ENCODE measurements around the gene DDX31.

The DDX31 gene

DNA sequence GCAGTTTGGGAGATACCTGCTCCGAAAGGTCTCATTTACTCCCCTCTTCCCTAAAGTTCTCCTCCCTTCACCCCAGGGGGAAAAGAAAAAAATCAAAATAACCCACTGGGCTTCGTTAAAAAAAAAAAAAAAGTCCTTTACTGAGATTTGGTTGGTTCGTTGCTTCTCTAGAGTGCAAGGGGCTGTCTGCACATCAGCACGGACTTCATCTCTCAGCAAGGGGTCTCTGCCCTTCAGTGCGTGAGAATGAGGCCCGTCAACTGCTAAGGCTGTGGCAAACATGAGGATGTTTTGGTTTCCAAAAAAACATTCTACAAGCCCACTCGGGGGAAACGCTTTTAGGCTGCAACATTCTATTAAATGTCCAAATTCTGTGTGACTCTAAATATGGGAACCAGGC lies 77.3 kb downstream of the DDX31 start:
- no peak for FAIRE-seq

DNA sequence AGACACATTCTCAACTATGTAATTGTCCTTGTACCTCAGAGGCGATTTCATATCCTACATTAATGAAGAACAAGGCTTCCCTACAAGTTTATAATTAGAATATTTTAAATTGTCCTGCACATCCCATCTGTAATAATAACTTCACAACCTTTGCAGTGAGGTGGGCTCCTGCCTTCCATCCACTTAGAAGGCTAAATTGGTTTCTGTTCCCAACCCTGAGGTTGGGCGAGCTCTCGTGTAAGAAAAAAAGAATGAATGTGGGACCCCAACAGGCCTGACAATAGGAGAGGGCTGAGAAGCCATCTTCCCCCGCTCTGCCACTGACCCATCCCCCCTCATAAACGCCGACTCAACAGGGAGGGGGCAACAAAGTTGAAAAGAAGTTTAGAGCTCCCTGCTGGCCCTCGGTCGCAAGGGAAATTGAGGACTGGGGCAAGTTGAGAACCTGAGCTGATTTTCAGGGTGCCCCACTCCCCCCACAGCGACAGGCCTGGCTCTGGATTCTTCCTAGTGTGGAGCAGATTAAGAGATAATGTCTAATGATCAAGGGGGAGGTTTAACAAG lies 78.0 kb downstream of the DDX31 start:
- no peak for FAIRE-seq

DNA sequence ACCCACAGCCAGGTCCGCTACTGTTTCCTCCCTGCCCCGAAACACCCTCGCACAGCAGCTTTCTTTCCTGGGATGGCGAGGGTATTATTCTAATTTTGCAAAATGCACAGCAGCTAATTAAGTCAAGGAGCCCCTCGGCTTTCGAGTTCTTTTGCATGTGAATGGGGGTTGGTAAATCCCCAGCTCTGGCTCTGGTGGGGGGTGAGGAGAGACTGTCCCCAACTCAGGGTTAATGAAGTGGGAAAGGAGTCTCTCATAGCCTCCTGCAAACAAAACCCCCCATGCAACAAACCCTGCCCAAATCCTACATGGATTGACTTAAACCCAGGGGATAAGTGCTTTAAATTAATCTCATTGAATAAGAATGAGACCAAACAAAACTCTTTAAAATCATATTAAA lies 78.5 kb downstream of the DDX31 start:
- no peak for FAIRE-seq

DNA sequence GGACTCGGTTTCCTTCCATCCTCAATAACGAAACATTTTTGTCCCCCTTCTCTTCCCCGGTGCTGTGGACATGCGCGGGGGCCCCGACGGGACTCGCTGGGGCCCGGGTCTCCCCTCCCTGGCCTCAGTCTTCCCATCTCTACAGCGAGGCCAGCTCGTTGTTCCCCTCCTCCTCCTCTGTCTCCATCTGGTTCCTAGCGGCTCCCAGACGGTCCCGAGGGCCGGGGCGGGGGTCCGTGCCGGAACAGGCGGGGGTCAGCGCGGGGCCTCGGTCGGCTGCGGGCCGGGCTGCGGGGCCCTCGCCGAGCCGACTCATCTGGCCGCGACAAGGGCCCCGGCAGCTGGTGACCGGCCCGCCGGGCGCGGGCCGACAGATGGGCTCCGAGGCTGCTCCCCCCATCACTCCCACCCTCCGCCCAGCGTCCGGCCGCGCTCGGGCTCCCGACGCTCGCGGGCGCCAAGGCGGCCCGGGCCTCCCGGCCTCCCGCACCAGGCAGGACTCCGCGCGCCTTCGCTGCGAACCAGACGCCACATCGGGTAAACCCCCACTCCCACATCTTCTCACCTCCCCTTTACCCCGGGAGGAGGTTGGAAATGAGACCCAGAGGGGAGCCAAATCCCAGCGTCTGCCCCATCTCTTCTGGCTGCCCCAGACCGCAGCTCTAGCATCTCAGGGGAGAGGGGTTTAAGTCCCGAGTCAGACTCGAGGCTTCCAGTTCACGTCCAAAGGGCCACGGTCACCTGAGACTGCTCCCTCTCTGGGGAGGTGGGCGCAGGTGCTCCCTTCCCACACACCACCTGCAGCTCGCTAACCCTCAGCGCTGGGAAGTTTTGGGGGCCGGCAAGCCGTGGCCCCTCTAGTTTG lies 79.2 kb downstream of the DDX31 start:
- no peak for FAIRE-seq

DNA sequence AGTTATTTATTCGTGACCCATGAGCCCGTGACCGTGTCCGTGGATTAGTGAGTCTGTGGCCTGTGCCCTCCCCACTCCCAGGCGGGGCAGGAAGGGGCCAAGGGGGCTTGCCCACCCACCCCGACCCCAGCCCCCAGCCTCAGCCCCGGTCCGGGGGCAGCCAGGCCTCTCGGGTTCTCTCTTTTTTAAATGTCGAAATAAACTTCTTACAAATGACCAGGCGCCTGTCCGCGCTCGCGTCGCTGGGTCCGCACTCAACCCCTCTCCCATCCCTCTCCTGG lies 79.8 kb downstream of the DDX31 start:
- FAIRE-seq, result no peak

DNA sequence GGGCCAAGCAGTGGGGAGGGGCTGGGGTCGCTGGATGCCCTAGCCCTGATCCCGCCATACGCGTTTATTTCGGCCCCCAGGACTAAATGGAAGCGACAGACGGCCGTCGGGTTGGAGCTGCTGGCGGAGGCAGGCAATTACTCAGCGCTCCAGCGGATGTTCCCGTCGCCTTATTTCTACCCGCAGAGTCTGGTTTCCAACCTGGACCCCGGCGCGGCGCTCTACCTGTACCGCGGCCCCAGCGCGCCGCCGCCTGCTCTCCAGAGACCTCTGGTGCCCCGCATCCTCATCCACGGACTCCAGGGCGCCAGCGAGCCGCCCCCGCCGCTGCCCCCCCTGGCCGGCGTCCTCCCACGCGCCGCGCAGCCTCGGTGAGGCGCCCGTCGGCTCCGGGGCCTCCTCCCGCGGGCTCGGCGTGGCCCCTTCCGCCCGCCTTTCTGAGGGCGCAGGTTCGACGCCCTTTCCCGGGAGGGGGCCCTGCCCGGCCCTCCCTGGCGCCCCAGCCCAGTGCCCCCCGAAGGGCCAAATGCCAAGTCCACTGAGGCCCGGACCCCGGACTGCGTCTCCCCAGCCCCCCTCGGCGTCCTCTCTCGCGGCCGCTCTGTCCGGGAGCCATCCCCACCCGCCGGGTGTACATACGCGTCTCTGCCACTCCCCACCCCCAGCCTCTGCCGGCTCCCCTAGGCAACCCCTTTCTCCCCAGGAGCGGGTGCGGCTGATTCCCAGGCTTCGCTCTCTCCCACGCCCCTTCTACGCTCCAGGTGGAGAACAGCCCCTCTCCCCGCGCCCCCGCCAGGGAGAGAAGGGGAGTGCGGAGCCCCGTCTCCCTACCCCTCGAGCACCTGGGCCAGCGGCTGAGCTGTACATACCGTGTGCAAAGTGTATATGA lies 80.4 kb downstream of the DDX31 start:
- FAIRE-seq, result no peak

DNA sequence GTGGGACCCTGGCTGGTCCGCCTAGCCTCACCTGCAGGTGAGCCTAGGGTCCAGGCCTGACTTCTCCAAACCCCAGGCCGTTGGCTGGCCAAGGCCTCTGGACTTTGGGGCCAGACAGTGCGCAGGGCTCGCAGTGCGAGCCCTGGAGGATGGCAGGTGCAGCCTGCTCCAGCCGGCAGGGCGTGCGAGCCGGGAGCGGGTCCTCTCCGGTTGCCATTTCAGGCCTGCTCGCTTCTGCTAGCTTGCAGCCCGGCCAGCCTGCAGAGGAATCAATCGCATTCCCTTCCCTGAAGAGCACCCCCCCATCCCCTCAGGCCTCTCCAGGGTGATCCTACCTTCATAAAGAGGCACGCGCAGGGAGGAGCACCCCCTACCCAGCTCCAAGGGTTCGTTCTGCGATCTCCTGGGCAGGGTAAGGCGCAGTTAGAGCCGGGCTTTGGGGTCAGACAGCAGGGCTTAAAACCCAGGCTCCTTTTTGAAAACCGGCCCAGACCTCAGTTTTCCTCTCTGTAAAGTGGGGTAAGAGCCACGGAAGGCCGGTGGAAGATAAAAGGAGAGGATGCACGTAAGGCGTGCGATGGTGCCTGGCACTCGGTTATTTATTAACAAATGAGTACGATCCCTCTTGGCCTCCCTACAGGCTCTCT lies 81.2 kb downstream of the DDX31 start:
- FAIRE-seq, result no peak

DNA sequence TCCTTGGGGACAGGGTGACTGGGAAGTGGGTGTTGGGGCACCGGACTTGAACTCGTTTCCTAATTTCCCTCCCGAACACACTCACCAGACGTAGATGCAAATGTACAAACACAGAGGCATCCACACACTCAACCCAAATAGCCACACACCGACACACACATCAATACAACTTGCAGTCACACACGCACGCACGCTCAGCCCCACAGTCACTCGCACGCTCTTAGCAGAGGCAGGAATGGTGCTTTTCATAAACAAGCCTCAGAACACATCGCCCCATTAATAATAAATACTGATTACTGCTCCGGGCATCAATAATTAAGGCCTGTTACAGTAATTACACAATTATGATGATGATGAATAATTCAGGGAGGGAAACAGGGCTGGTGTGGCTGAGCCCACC lies 81.7 kb downstream of the DDX31 start:
- FAIRE-seq, result no peak

DNA sequence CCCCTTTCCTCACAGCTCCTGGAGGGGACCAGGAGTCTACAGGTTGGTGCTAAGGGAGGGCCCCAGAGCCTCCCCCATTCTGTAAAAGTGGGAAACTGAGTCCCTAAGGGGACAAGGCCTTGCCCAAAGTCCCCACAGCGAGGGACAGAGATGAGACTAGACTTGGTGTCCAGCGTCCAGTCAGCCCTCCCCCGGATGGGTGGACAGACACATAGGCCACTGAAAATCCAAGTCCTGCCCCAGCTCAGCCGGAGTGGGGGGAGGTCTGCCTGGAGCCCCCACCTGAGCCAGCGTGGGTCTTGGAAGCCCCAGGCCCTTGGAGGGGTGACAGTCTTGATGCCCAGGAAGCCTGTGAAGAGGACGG lies 82.2 kb downstream of the DDX31 start:
- FAIRE-seq, result no peak

DNA sequence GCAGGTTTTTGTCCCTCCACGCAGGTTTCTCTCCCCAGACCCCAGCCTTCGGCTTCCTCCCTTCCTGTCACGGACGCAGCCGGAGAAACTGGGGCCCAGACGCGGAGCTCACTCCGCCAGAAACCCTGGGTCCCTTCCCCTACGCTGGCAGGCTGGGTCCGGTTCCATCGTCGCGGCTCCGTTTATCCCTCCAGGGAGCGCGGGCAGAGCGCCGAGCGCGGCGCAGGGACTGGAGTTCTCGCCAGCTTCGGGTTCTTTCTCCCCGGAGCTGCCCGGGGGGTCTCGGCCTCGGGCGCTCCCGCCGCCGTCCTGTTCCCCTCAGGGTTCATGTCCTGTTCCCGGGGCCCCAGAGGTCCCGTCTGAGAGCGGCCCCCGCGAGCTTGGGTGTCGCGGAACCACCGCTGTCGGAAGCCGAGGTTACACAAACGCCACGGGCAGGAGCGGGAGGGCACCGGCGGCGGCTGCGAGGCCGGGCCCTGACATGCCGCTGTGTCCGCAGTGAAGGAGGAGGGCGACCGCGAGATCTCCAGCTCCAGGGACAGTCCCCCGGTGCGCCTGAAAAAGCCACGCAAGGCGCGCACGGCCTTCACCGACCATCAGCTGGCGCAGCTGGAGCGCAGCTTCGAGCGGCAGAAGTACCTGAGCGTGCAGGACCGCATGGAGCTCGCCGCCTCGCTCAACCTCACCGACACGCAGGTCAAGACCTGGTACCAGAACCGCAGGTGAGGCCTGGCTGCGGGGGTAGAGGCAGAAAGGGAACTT lies 82.8 kb downstream of the DDX31 start:
- FAIRE-seq, result no peak

DNA sequence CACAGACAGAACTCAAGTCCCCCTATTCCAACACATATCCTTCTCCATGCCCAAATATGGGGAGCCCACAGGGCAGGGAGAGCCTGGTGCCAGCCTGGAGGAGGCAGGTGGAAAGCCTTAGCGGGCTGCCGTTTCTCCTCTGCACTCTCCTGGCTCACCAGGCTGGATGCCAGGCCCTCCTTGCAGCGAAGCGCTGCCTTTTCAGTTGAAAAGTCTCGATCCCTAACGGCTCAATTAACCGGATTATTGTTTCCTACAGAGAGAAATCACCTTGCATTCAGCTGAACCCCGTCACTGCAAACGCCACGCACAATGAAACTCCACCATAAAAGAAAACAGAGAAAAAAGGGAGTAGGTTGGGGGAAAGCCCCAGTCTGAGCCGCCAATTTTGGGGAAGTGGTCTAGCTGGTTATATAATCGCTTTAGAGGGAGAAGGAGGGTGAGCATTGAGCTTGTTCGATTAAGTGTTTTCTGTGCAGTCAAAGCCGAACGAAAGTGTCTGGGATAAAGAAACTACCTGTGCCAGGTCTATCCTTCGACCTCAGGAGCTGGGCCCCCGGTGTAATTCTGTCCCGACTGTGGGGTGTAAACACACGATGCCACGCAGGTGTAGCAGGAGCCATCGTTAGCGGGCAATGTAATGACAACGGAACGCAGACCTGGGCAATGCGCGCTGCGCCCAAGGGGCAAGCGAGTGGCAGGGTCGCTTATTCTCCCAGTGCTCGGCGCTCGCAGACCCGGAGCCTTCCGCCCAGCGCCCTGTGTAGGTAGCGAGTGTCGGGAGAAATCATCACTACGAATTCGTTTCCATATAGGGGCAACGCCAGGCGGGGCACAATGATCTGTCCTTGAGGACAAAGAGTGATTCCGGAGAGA lies 83.6 kb downstream of the DDX31 start:
- no peak for FAIRE-seq

DNA sequence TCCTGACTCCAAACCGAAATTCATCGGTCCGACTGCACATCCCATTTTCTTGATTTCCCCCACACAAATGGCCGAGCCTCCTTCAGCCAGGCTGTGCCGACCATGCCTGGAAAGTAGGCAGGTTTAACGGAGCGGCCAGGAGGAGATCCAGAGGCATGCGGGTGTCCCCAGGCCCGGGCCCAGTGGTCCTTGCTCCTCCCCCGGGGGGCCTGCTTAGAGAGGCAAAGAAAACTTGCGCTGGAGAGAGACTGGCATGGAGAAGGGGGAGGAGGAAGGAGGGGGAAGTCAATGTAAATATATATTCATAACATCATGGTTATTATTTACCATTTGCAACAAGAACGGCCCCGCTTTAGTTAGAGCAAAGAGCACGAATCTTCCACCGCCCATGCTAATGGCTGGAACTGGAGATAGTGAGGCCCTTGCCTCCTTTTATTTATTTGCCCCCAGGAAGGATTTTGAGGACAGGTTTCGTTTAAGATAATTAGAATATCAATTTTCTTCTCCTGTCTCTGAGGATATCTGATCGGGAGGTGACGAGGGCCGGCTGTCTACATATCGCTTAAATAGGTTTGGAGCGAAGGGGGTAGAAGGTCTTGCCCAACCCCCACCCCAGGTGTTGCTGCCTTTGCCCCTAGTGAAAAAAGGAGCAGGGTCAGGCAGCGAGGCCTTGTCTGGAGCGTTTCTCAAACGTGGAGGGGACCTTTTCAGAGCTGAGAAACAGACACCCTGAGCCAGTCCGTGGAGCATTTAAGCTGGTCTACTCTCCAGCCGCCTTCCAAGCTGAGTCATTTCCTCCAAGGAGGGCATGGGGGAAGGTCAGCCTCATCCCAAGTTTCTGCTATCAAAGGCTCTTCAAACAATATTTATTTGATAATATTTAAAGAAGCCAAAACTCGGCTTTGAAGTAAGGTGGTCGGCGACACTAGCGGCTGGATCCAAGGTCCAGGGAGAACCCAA lies 84.9 kb downstream of the DDX31 start:
- FAIRE-seq, result no peak

DNA sequence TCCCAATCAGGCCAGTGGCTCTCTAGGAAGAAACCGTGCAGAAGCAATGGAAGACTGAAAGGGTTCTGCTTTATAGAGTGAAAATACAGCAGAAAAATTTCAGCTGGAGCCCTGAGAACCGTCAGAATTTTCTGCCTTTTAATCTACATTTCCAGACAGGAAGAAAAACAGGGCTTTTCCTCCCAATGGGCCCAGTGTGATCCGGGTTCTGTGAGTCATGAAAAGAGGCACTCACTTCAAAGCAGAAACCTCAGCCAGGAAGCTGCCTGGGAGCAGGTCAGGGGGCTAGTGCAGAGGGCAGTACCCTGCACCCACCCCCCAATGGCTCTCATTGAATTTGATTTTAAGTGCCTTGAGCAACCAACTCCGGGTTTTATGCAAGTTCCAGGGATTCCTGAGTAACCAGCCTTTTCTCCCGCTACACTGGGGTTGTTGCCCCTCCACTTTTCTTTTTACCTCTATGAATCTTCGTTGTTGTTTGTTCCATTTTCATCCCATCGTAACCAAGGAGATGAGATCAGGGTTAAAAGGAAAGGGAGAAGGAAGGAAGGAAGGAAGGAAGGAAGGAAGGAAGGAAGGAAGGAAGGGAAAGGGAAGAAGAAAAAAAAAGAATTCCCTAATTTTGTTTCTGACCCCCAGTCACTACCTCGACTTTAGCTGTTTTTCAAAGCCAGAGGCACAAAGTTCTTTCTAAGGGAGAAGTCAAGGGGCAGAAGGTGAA lies 86.0 kb downstream of the DDX31 start:
- FAIRE-seq, result no peak

DNA sequence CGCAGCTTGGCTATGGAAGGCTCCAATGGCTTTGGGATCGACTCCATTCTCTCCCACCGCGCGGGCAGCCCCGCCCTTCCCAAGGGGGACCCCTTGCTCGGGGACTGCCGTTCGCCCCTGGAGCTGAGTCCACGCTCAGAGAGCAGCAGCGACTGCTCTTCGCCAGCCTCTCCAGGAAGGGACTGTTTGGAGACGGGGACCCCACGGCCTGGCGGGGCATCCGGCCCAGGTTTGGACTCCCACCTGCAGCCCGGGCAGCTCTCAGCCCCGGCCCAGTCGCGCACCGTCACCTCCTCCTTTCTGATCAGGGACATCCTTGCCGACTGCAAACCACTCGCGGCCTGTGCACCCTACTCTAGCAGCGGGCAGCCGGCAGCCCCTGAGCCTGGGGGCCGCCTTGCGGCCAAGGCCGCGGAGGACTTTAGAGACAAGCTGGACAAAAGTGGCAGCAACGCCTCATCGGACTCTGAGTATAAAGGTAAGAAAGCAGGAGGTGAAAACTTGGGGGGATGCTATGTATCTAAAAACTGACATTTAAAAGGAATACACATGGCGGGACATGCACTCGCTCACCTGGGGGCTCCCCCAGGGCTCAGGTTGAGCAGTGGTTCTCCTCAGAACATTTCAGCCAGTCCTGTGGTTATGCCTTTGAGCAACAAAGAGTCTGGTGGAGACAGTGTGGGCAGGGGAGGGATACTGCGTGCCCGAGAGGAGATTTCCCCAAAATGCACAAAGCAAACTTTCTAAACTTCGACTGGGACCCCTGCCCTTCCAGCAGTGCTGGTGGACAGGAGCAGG lies 86.8 kb downstream of the DDX31 start:
- no peak for FAIRE-seq

DNA sequence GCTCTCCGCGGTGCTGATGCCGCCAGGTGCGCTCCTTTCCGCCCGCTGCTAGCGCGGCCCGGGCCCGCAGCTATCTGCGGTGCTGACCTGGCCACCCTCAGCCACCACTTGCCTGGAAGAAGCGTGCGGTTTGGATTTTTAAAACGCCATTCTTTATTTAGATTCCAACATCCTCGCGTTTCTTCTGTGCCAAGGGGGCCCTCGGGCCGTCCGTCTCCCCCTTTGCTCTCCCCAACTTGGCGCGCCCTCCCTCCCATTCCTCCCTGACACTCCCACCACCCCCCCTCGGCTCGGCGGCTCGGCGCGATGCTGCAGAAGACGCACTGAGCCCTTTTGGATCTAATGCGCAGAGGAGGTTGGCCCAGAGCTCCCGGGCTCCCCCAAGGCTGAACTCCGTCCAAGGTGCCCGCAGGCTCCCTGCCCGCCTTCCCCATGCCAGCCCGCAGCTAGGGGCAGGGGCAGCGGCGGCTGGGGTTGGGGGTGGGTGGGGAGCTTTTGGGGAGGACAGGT lies 87.5 kb downstream of the DDX31 start, which contains the start of gene BARHL1:
TSS of gene BARHL1 (plus strand) at position 331 of the 510 bp plus-strand sequence. CDS start 192 bp downstream, outside the sequence.
- no peak for FAIRE-seq

DNA sequence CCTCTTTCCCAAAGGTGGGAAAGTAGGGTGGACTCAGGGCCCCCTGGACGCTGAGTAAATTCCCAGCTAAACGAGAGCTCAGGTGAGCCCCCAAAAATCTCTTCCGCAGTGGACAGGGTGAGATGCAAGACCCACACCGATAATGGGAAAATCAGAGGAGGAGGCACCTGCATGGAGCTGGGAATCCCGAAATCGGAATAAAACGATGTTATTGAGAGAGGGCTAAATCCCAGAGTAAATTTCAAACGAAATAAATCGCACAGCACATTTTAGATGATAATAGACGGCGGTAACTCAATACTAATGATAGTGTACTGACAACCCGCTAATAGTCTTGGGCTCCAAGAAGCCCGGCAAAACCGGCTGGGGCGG lies 90.4 kb downstream of the DDX31 start:
- FAIRE-seq, result no peak

DNA sequence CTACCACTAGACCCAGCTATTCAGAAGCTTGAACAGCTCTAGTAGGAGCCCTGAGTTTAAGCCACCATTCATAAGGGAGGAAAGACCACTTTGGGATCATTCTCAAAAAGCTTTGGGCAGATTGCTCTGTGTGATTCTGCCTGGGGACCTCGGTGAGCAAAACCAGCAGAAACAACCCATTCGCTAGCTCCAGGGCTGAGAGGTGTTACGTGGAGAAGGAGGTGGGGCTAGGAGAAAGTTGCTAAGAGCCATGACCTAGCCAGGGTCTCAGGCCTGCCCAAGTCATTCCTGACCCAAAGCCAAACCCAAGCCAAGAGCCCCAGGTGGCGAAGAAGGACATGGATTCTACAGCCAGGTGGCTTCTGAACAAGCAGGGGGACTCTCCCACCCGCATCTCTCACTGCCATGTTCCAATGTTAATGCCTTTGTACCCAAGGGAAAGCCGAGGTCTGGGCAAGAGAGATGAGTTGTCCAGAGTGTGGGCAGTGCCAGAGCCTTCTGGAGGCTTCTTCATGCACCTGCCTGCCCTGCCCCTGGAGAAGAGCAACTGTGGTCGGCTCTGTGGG lies 91.3 kb downstream of the DDX31 start:
- FAIRE-seq, result no peak

DNA sequence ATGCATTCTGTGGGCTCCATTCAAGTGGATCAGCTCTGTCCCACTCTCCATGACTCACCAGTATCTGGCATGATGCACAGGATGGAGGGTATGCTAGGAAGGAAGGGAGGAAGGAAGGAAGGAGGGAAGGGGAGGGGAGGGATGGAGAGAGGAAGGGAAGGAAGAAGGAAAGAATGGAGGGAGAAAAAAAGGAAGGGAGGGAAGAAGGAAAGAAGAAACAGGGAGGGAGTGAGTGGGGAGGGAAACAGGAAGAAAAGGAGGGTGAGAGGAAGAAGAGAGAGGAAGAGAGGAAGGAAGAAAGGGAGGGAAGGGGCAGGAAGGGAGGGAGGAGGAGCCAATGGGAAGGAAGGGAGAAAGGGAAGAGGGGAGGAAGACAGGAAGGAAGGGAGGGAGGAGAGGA lies 92.7 kb downstream of the DDX31 start:
- FAIRE-seq, result no peak

All from endometrium (tissue), 2 donors.